ENCODE measurements around the gene CMSS1.

CMSS1 gene

GRCh38 chr3:100154171-100154570 is 336.5 kb downstream of the CMSS1 start:
- WGBS (ENCODE audit: insufficient coverage) = no CpG with 5 or more reads among the region's 1 CpG
- Histone ChIP-seq H3K27ac (ENCODE audit: insufficient read depth in 1 of 2, low read depth in 1 of 2, low read length in 2 of 2, poor library complexity in 1 of 2, severe bottlenecking in 2 of 2) (no peak overlapping the region), H3K27me3 (replicated peaks in 2 of 5; ENCODE audit: control insufficient read depth in 4 of 5, insufficient read depth in 5 of 5, low read length in 4 of 5) (no peaks in the 10 kb centered on the region), H3K36me3 (ENCODE audit: control insufficient read depth in 4 of 4, insufficient read depth in 4 of 4, low read length in 3 of 4) (peaks cover 2 to 30% (median 13%) of the 10 kb centered on the region in 4 experiments), H3K4me3 (ENCODE audit: control insufficient read depth in 1 of 7, extremely low read depth in 1 of 7, insufficient read depth in 4 of 7, low read depth in 2 of 7, low read length in 6 of 7) (no peak overlapping the region), H3K4me1 (ENCODE audit: control extremely low read depth in 1 of 4, control insufficient read depth in 4 of 4, insufficient read depth in 4 of 4, low read length in 3 of 4) (no peaks in the 10 kb centered on the region), H3K9me3 (ENCODE audit: control extremely low read depth in 1 of 5, control insufficient read depth in 4 of 5, insufficient read depth in 2 of 5, low read depth in 1 of 5, low read length in 4 of 5) (peaks cover 0 to 12% (median 4%) of the 10 kb centered on the region in 5 experiments)
- ChIA-PET CTCF (interaction anchor here (1.5 kb wide), 1 partner anchor 41 kb away, joined by 3 read pairs; no protein-coding TSS in a partner anchor), POLR2A (no interaction called here)
- no peak for DNase-seq

GRCh38 chr3:100155128-100155527 is 337.5 kb downstream of the CMSS1 start:
- no peaks in the 10 kb centered on the region for H3K4me1 ChIP-seq (ENCODE audit: control extremely low read depth in 1 of 4, control insufficient read depth in 4 of 4, insufficient read depth in 4 of 4, low read length in 3 of 4)
- peaks cover 0 to 12% (median 4%) of the 10 kb centered on the region in 5 experiments for H3K9me3 ChIP-seq (ENCODE audit: control extremely low read depth in 1 of 5, control insufficient read depth in 4 of 5, insufficient read depth in 2 of 5, low read depth in 1 of 5, low read length in 4 of 5)
- H3K27ac ChIP-seq (ENCODE audit: insufficient read depth in 1 of 2, low read depth in 1 of 2, low read length in 2 of 2, poor library complexity in 1 of 2, severe bottlenecking in 2 of 2) = no peak overlapping the region
- peaks cover 2 to 28% (median 12%) of the 10 kb centered on the region in 4 experiments for H3K36me3 ChIP-seq (ENCODE audit: control insufficient read depth in 4 of 4, insufficient read depth in 4 of 4, low read length in 3 of 4)
- no peaks in the 10 kb centered on the region for H3K27me3 ChIP-seq (replicated peaks in 2 of 5; ENCODE audit: control insufficient read depth in 4 of 5, insufficient read depth in 5 of 5, low read length in 4 of 5)
- DNase-seq = peak in 1 of 3 donors; percentile 6
- POLR2A ChIA-PET = no interaction called here
- H3K4me3 ChIP-seq (ENCODE audit: control insufficient read depth in 1 of 7, extremely low read depth in 1 of 7, insufficient read depth in 4 of 7, low read depth in 2 of 7, low read length in 6 of 7) = no peak overlapping the region
- CTCF ChIA-PET = interaction anchor here (0.7 to 1.5 kb wide), 3 partner anchors 24 to 79 kb away, joined by 3 read pairs; no protein-coding TSS in a partner anchor

GRCh38 chr3:100155590-100155989 is 337.9 kb downstream of the CMSS1 start:
- ChIA-PET POLR2A (no interaction called here), CTCF (interaction anchor here (1.0 kb wide), 1 partner anchor 24 kb away, joined by 3 read pairs; no protein-coding TSS in a partner anchor)
- Histone ChIP-seq H3K4me1 (ENCODE audit: control extremely low read depth in 1 of 4, control insufficient read depth in 4 of 4, insufficient read depth in 4 of 4, low read length in 3 of 4) (no peaks in the 10 kb centered on the region), H3K36me3 (ENCODE audit: control insufficient read depth in 4 of 4, insufficient read depth in 4 of 4, low read length in 3 of 4) (peaks cover 2 to 30% (median 12%) of the 10 kb centered on the region in 4 experiments), H3K27me3 (replicated peaks in 2 of 5; ENCODE audit: control insufficient read depth in 4 of 5, insufficient read depth in 5 of 5, low read length in 4 of 5) (no peaks in the 10 kb centered on the region), H3K9me3 (ENCODE audit: control extremely low read depth in 1 of 5, control insufficient read depth in 4 of 5, insufficient read depth in 2 of 5, low read depth in 1 of 5, low read length in 4 of 5) (peaks cover 0 to 12% (median 4%) of the 10 kb centered on the region in 5 experiments), H3K4me3 (ENCODE audit: control insufficient read depth in 1 of 7, extremely low read depth in 1 of 7, insufficient read depth in 4 of 7, low read depth in 2 of 7, low read length in 6 of 7) (no peak overlapping the region), H3K27ac (ENCODE audit: insufficient read depth in 1 of 2, low read depth in 1 of 2, low read length in 2 of 2, poor library complexity in 1 of 2, severe bottlenecking in 2 of 2) (no peak overlapping the region)
- DNase-seq = peak in 1 of 3 donors; percentile 6

- peaks cover 0 to 12% (median 4%) of the 10 kb centered on the region in 5 experiments for H3K9me3 ChIP-seq (ENCODE audit: control extremely low read depth in 1 of 5, control insufficient read depth in 4 of 5, insufficient read depth in 2 of 5, low read depth in 1 of 5, low read length in 4 of 5)
- no peaks in the 10 kb centered on the region for H3K4me1 ChIP-seq (ENCODE audit: control extremely low read depth in 1 of 4, control insufficient read depth in 4 of 4, insufficient read depth in 4 of 4, low read length in 3 of 4)
- POLR2A ChIA-PET = no interaction called here
- CTCF ChIA-PET = interaction anchor here (1.1 to 1.8 kb wide), 2 partner anchors 16 to 89 kb away, joined by 3 to 4 read pairs; no protein-coding TSS in a partner anchor
- H3K36me3 ChIP-seq (ENCODE audit: control insufficient read depth in 4 of 4, insufficient read depth in 4 of 4, low read length in 3 of 4) = peaks cover 0 to 19% (median 4%) of the 10 kb centered on the region in 4 experiments
- no peaks in the 10 kb centered on the region for H3K27me3 ChIP-seq (replicated peaks in 2 of 5; ENCODE audit: control insufficient read depth in 4 of 5, insufficient read depth in 5 of 5, low read length in 4 of 5)
- WGBS (ENCODE audit: insufficient coverage) = 90% methylated on average over 1 of the region's 2 CpGs
- DNase-seq = no peak
- H3K27ac ChIP-seq (ENCODE audit: insufficient read depth in 1 of 2, low read depth in 1 of 2, low read length in 2 of 2, poor library complexity in 1 of 2, severe bottlenecking in 2 of 2) = no peak overlapping the region
- no peak overlapping the region for H3K4me3 ChIP-seq (ENCODE audit: control insufficient read depth in 1 of 7, extremely low read depth in 1 of 7, insufficient read depth in 4 of 7, low read depth in 2 of 7, low read length in 6 of 7)
Observed at GRCh38 chr3:100157685-100158084, 340.0 kb downstream of the CMSS1 start.

GRCh38 chr3:100158918-100159330 is 341.3 kb downstream of the CMSS1 start:
- WGBS (ENCODE audit: insufficient coverage) = 100% methylated on average over 1 of the region's 2 CpGs
- Histone ChIP-seq H3K27ac (ENCODE audit: insufficient read depth in 1 of 2, low read depth in 1 of 2, low read length in 2 of 2, poor library complexity in 1 of 2, severe bottlenecking in 2 of 2) (no peak overlapping the region), H3K27me3 (replicated peaks in 2 of 5; ENCODE audit: control insufficient read depth in 4 of 5, insufficient read depth in 5 of 5, low read length in 4 of 5) (no peaks in the 10 kb centered on the region), H3K4me1 (ENCODE audit: control extremely low read depth in 1 of 4, control insufficient read depth in 4 of 4, insufficient read depth in 4 of 4, low read length in 3 of 4) (no peaks in the 10 kb centered on the region), H3K36me3 (ENCODE audit: control insufficient read depth in 4 of 4, insufficient read depth in 4 of 4, low read length in 3 of 4) (peaks cover 1 to 19% (median 4%) of the 10 kb centered on the region in 4 experiments), H3K9me3 (ENCODE audit: control extremely low read depth in 1 of 5, control insufficient read depth in 4 of 5, insufficient read depth in 2 of 5, low read depth in 1 of 5, low read length in 4 of 5) (peaks cover 0 to 12% (median 4%) of the 10 kb centered on the region in 5 experiments), H3K4me3 (ENCODE audit: control insufficient read depth in 1 of 7, extremely low read depth in 1 of 7, insufficient read depth in 4 of 7, low read depth in 2 of 7, low read length in 6 of 7) (no peak overlapping the region)
- ChIA-PET POLR2A (no interaction called here), CTCF (interaction anchor here (1.8 kb wide), 1 partner anchor 15 kb away, joined by 4 read pairs; no protein-coding TSS in a partner anchor)
- DNase-seq = no peak

GRCh38 chr3:100159331-100160153 is 341.9 kb downstream of the CMSS1 start:
- Histone ChIP-seq H3K36me3 (ENCODE audit: control insufficient read depth in 4 of 4, insufficient read depth in 4 of 4, low read length in 3 of 4) (peaks cover 4 to 19% (median 6%) of the 10 kb centered on the region in 4 experiments), H3K27me3 (replicated peaks in 2 of 5; ENCODE audit: control insufficient read depth in 4 of 5, insufficient read depth in 5 of 5, low read length in 4 of 5) (no peaks in the 10 kb centered on the region), H3K27ac (ENCODE audit: insufficient read depth in 1 of 2, low read depth in 1 of 2, low read length in 2 of 2, poor library complexity in 1 of 2, severe bottlenecking in 2 of 2) (no peak overlapping the region), H3K4me1 (ENCODE audit: control extremely low read depth in 1 of 4, control insufficient read depth in 4 of 4, insufficient read depth in 4 of 4, low read length in 3 of 4) (no peaks in the 10 kb centered on the region), H3K9me3 (ENCODE audit: control extremely low read depth in 1 of 5, control insufficient read depth in 4 of 5, insufficient read depth in 2 of 5, low read depth in 1 of 5, low read length in 4 of 5) (peaks cover 0 to 12% (median 4%) of the 10 kb centered on the region in 5 experiments), H3K4me3 (ENCODE audit: control insufficient read depth in 1 of 7, extremely low read depth in 1 of 7, insufficient read depth in 4 of 7, low read depth in 2 of 7, low read length in 6 of 7) (no peak overlapping the region)
- WGBS (ENCODE audit: insufficient coverage) = 100% methylated on average over 2 of the region's 4 CpGs
- POLR2A ChIA-PET = no interaction called here
- DNase-seq = no peak
- CTCF ChIA-PET = interaction anchor here (1.8 kb wide), 1 partner anchor 14 kb away, joined by 4 read pairs; no protein-coding TSS in a partner anchor

- no peak overlapping the region for H3K27ac ChIP-seq (ENCODE audit: insufficient read depth in 1 of 2, low read depth in 1 of 2, low read length in 2 of 2, poor library complexity in 1 of 2, severe bottlenecking in 2 of 2)
- no CpG with 5 or more reads among the region's 2 CpGs for WGBS (ENCODE audit: insufficient coverage)
- CTCF ChIA-PET = no interaction called here
- no peaks in the 10 kb centered on the region for H3K27me3 ChIP-seq (replicated peaks in 2 of 5; ENCODE audit: control insufficient read depth in 4 of 5, insufficient read depth in 5 of 5, low read length in 4 of 5)
- POLR2A ChIA-PET = no interaction called here
- peaks cover 2 to 12% (median 6%) of the 10 kb centered on the region in 4 experiments for H3K36me3 ChIP-seq (ENCODE audit: control insufficient read depth in 4 of 4, insufficient read depth in 4 of 4, low read length in 3 of 4)
- peaks cover 0 to 6% (median 4%) of the 10 kb centered on the region in 5 experiments for H3K9me3 ChIP-seq (ENCODE audit: control extremely low read depth in 1 of 5, control insufficient read depth in 4 of 5, insufficient read depth in 2 of 5, low read depth in 1 of 5, low read length in 4 of 5)
- no peak for DNase-seq
- H3K4me3 ChIP-seq (ENCODE audit: control insufficient read depth in 1 of 7, extremely low read depth in 1 of 7, insufficient read depth in 4 of 7, low read depth in 2 of 7, low read length in 6 of 7) = no peak overlapping the region
- no peaks in the 10 kb centered on the region for H3K4me1 ChIP-seq (ENCODE audit: control extremely low read depth in 1 of 4, control insufficient read depth in 4 of 4, insufficient read depth in 4 of 4, low read length in 3 of 4)
Observed at GRCh38 chr3:100160521-100160920, 342.9 kb downstream of the CMSS1 start.
